Measurements from ENCODE around the gene HTR3B.

HTR3B gene

GRCh38 chr11:113986351-113987140, 82.0 kb downstream of the HTR3B start:
- in situ Hi-C loops (cut with MboI; ENCODE audit: low sequenced_read_pairs) = no loop called here

DNA sequence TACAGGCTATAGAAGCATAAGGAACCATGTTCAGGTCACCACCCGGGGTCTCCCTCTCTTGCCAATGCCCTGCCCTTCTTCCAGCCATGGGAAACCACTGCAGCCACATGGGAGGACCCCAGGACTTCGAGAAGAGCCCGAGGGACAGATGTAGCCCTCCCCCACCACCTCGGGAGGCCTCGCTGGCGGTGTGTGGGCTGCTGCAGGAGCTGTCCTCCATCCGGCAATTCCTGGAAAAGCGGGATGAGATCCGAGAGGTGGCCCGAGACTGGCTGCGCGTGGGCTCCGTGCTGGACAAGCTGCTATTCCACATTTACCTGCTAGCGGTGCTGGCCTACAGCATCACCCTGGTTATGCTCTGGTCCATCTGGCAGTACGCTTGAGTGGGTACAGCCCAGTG, 84.8 kb downstream of the HTR3B start:
- in situ Hi-C loops (cut with MboI; ENCODE audit: low sequenced_read_pairs) = no loop called here

DNA sequence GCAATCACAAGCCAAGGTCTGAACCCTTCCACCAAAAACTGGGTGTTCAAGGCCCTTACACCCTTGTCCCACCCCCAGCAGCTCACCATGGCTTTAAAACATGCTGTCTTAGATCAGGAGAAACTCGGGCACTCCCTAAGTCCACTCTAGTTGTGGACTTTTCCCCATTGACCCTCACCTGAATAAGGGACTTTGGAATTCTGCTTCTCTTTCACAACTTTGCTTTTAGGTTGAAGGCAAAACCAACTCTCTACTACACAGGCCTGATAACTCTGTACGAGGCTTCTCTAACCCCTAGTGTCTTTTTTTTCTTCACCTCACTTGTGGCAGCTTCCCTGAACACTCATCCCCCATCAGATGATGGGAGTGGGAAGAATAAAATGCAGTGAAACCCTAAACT, 85.3 kb downstream of the HTR3B start:
- in situ Hi-C loops (cut with MboI; ENCODE audit: low sequenced_read_pairs) = loop anchor here (5.0 kb wide), 1 partner anchor 272 kb away; no protein-coding TSS in a partner anchor

DNA sequence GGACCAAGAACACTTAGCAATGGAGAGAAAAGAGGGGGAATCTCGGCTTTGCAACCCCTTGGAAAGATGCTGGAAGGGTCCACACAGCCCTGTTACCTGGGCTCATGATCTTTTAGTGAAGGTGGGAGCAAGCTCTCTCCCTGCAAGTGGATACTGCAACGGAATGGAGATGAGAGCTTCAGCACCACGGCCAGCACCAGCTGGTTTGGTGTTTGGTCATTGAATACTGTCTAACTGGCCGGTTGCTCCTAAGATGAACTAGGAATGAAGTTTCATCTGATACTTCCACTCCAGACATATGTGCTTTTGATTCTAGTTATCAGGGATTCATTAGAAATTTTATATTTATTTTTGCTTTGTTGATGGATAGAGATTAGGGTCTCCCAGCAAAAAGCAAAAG, 86.6 kb downstream of the HTR3B start:
- in situ Hi-C loops (cut with MboI; ENCODE audit: low sequenced_read_pairs) = loop anchor here (5.0 kb wide), 1 partner anchor 271 kb away; no protein-coding TSS in a partner anchor

DNA sequence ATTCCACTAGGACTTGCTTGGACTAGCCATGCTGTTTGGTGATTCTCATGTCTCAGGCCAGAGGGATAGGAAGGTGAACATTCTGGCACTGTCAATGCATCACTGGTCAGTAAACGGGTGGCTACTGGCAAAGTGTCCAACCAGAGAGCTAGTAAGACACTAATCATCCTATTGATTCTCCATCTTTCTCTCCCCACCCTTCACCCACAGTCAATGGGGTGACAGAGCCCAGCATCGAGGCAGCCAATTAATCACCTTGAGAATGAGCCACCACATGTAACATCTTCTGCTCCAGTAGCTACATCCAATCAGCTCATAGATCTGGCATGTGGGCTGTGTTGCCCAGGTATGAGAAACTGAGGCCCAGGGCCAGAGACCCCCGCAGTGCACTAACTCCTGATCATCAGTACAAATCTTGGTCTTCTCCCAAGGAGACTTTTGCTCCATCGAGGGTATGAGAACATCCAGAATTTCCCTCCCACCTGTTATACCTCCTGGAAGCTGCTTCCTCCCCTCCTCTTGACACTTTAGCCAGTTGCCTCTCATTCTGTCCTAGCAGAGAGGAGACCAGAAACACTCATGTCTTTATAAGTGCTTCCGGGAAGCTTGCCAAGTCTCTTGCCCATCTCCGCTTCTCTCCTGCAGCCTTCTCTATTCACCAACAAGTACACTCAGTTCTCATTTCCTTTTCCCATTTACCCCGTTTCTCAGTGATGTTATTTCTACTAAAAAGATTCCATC, 87.3 kb downstream of the HTR3B start:
- in situ Hi-C loops (cut with MboI; ENCODE audit: low sequenced_read_pairs) = loop anchor here (5.0 kb wide), 1 partner anchor 270 kb away; no protein-coding TSS in a partner anchor

DNA sequence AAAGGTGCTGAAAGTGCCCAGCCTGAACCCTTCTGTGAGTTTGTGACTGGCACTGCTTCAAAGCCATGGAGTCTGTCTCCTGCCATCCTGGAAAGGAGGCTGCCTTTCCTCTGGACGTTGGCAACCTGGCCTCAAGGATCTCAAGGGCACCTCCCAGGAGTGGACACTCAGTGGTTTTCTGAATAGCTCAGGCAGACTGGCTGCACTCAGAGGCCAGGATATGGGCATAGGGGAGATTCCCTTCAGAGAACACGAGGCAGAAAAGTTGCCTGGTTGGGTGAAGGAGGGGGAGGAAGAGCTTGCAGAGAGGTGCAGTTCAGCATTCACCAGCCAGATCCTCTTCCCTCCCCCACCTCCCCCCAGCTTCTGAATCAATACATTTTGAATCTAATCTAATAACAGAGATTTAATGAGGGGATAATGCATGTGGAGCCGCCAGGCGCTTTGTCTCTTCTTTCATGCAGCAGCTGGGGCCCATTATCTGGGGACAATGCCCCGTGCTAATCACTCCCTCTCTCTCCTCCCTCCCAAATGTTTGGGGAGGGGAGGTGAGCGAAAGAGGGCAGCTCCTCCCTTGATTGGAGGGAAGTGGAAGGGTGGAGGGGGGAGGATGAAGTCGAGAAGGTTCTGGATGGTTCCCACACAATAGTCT, 88.0 kb downstream of the HTR3B start:
- in situ Hi-C loops (cut with MboI; ENCODE audit: low sequenced_read_pairs) = loop anchor here (5.0 kb wide), 1 partner anchor 270 kb away; no protein-coding TSS in a partner anchor

GRCh38 chr11:113994077-113994954, 89.7 kb downstream of the HTR3B start:
- in situ Hi-C loops (cut with MboI; ENCODE audit: low sequenced_read_pairs) = loop anchor here (5.0 kb wide), 1 partner anchor 268 kb away; no protein-coding TSS in a partner anchor

Measured in HL-60/S4 treated with phorbol 12-myristate 13-acetate at 8.2 ng/mL for 4 days and 3 days (cell line).